Measurements from ENCODE around the gene KRT6B. TPM values are rescaled to one million over a fixed set of nuclear protein-coding genes. Genes with fewer than 3 reads are reported as not detected.

Gene KRT6B
- total and polyA plus RNA-seq, 2 of the 8 experiments (the other 6 are each of a cell fraction or from before 2014, with no cell fraction given) = not detected

- TF ChIP-seq TEAD4 (IDR thresholded peaks at IDR 0.05; ENCODE audit: low read depth, low read length) (peak; percentile 93), TCF12 (IDR thresholded peaks at IDR 0.05; ENCODE audit: low read depth, low read length) (0 out of 2 replicates have a peak, but pooled peaks have one; percentile 67), KDM4A (IDR thresholded peaks at IDR 0.05; ENCODE audit: low read depth, low read length, severe bottlenecking) (peak; percentile 24), JUND (IDR thresholded peaks at IDR 0.05; ENCODE audit: low read length) (peak; percentile 52; the same call in 1 of the 2 replicates), CTBP2 (IDR thresholded peaks at IDR 0.05; ENCODE audit: borderline replicate concordance, insufficient read depth, insufficient read length, low read length) (peak; percentile 74), ATF2 (IDR thresholded peaks at IDR 0.05; ENCODE audit: low read length) (0 out of 2 replicates have a peak, but pooled peaks have one; percentile 36), NANOG (IDR thresholded peaks at IDR 0.05; ENCODE audit: insufficient read depth, low read depth, low read length, poor library complexity, severe bottlenecking) (peak; percentile 82)
Observed at GRCh38 chr12:52496590-52497071, 44.7 kb upstream of the KRT6B start (continued).
